Measurements from ENCODE around the gene SEMA7A.
A peak's percentile ranks its signal among the peaks of the same experiment; 100 is the strongest.

GRCh38 chr15:74460871-74461846 lies 27.4 kb upstream of the SEMA7A start, which contains the start of gene UBL7:
- TF ChIP-seq, protein P1, sequence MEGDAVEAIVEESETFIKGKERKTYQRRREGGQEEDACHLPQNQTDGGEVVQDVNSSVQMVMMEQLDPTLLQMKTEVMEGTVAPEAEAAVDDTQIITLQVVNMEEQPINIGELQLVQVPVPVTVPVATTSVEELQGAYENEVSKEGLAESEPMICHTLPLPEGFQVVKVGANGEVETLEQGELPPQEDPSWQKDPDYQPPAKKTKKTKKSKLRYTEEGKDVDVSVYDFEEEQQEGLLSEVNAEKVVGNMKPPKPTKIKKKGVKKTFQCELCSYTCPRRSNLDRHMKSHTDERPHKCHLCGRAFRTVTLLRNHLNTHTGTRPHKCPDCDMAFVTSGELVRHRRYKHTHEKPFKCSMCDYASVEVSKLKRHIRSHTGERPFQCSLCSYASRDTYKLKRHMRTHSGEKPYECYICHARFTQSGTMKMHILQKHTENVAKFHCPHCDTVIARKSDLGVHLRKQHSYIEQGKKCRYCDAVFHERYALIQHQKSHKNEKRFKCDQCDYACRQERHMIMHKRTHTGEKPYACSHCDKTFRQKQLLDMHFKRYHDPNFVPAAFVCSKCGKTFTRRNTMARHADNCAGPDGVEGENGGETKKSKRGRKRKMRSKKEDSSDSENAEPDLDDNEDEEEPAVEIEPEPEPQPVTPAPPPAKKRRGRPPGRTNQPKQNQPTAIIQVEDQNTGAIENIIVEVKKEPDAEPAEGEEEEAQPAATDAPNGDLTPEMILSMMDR (IDR thresholded peaks at IDR 0.05; ENCODE audit: low read depth, low read length, poor library complexity, severe bottlenecking), result peak; percentile 31
- no peak for TF ChIP-seq EZH2phosphoT487 (IDR thresholded peaks at IDR 0.05; ENCODE audit: borderline replicate concordance, low read length)
